B cell (primary cell): ENCODE results near the gene SPINDOC. TPM values are rescaled to one million over a fixed set of nuclear protein-coding genes. Genes with fewer than 3 reads are reported as not detected.
"Not testable (repeated sequence)": the region's sequence is repeated elsewhere in the genome, so short reads cannot be mapped to it uniquely, and the experiment has no call there.

Source experiments
- ATAC-seq: fragments of 200-7000 bp; cut with Tn5 transposase; one replicate; pipeline ENCODE4 v1.10.0; 2021; ENCODE audit warnings: low read depth, mild to moderate bottlenecking, moderate number of reproducible peaks, moderate library complexity
- CTCF ChIA-PET: fragments of 350-600 bp; sonication (Branson Sonifier 250); formaldehyde crosslinking; loops from one replicate; lab custom pipeline; 2021; ENCODE audit warnings: antibody characterized with exemption, inconsistent platforms; lab: Charles Lee
- POLR2A ChIA-PET: fragments of 350-600 bp; sonication (Branson Sonifier 250); formaldehyde crosslinking; loops from one replicate; lab custom pipeline; 2021; ENCODE audit warnings: antibody characterized with exemption; lab: Charles Lee
- DNase-seq: peaks from one replicate; pipeline ENCODE4 v3.0.0; 2013
- H2AFZ ChIP-seq: 2 replicates; pipeline ENCODE4 v1.6.1; 2012; ENCODE audit warnings: mild to moderate bottlenecking, low read depth, low read length; ENCODE audit not compliant: insufficient read depth, poor library complexity, severe bottlenecking
- H3K27ac ChIP-seq, 2 donors: 1 replicate in 1 of 2; 2 replicates in 1 of 2; pipeline ENCODE4 v1.5.1; 2012 to 2013; ENCODE audit warnings: low read length in 2 of 2, mild to moderate bottlenecking in 2 of 2, moderate library complexity in 1 of 2
- H3K27me3 ChIP-seq, 4 experiments: fragments of 200-600 bp in 1 of 4; sonication (generic) in 1 of 4; replicated peaks in 1 of 4; 1 replicate in 2 of 4; 2 replicates in 2 of 4; pipeline versions ENCODE4 v1.6.1 to v1.7.0; 2013 to 2016; ENCODE audit warnings: low read length in 3 of 4, mild to moderate bottlenecking in 2 of 4, mixed read lengths in 1 of 4, moderate library complexity in 1 of 4; ENCODE audit not compliant: insufficient read depth in 4 of 4, control insufficient read depth in 3 of 4; ENCODE audit errors: control extremely low read depth in 1 of 4
- H3K36me3 ChIP-seq, 2 experiments: replicated peaks in 1 of 2; 1 replicate in 1 of 2; 2 replicates in 1 of 2; pipeline versions ENCODE4 v1.6.1 to v1.7.1; 2013; ENCODE audit warnings: low read length in 1 of 2; ENCODE audit not compliant: insufficient read depth in 2 of 2, control insufficient read depth in 1 of 2; ENCODE audit errors: control extremely low read depth in 1 of 2, extremely low read depth in 1 of 2
- H3K4me1 ChIP-seq, 2 donors: fragments of 200-600 bp in 1 of 2; sonication (generic) in 1 of 2; 1 replicate in 1 of 2; 2 replicates in 1 of 2; pipeline versions ENCODE4 v1.5.1 to v1.6.1; 2013 to 2017; ENCODE audit warnings: low read length in 2 of 2; ENCODE audit not compliant: control insufficient read depth in 2 of 2, insufficient read depth in 2 of 2
- H3K4me2 ChIP-seq: replicated peaks from 2 replicates; pipeline ENCODE3; 2012; ENCODE audit warnings: mild to moderate bottlenecking, low read depth, low read length; ENCODE audit not compliant: poor library complexity, severe bottlenecking
- H3K4me3 ChIP-seq, 5 experiments: fragments of 200-600 bp in 1 of 5; sonication (generic) in 1 of 5; 1 replicate in 3 of 5; 2 replicates in 2 of 5; pipeline versions ENCODE4 v1.5.1 to v1.7.0; 2011 to 2016; ENCODE audit warnings: low read length in 4 of 5, mild to moderate bottlenecking in 4 of 5, low read depth in 2 of 5, control low read depth in 1 of 5, moderate library complexity in 1 of 5; ENCODE audit not compliant: insufficient read depth in 1 of 5; ENCODE audit errors: control extremely low read depth in 1 of 5, extremely low read depth in 1 of 5
- H3K79me2 ChIP-seq: fragments of 200-600 bp; sonication (generic); one replicate; pipeline ENCODE4 v1.6.0; 2016; ENCODE audit warnings: low read length; ENCODE audit not compliant: control insufficient read depth, insufficient read depth
- H3K9ac ChIP-seq: fragments of 200-600 bp; sonication (generic); 2 replicates; pipeline ENCODE4 v1.6.1; 2017; ENCODE audit warnings: mild to moderate bottlenecking, low read length, moderate library complexity
- H3K9me3 ChIP-seq, 3 donors: one replicate each; pipeline versions ENCODE4 v1.6.1 to v1.7.1; 2013; ENCODE audit warnings: low read length in 2 of 3; ENCODE audit not compliant: control insufficient read depth in 2 of 3, insufficient read depth in 1 of 3; ENCODE audit errors: control extremely low read depth in 1 of 3
- H4K20me1 ChIP-seq: 2 replicates; pipeline ENCODE4 v1.6.0; 2012; ENCODE audit warnings: mild to moderate bottlenecking, low read length; ENCODE audit not compliant: insufficient read depth, control insufficient read depth, poor library complexity, severe bottlenecking
- H3K27ac Mint-ChIP-seq: one replicate; pipeline ENCODE4 v1.8.0; 2021; ENCODE audit warnings: mixed read lengths
- H3K27me3 Mint-ChIP-seq: one replicate; pipeline ENCODE4 v1.8.0; 2021; ENCODE audit warnings: mixed read lengths
- H3K4me1 Mint-ChIP-seq: one replicate; pipeline ENCODE4 v1.8.0; 2021; ENCODE audit warnings: mixed read lengths
- H3K4me3 Mint-ChIP-seq: one replicate; pipeline ENCODE4 v1.8.0; 2021; ENCODE audit warnings: mixed read lengths
- H3K9me3 Mint-ChIP-seq: one replicate; pipeline ENCODE4 v1.8.0; 2022; ENCODE audit warnings: mixed read lengths; ENCODE audit not compliant: insufficient read depth
- EZH2 ChIP-seq: IDR thresholded peaks from 2 replicates; pipeline ENCODE4 v1.6.1; 2012; ENCODE audit warnings: borderline replicate concordance, low read depth, mild to moderate bottlenecking, moderate library complexity, low read length; ENCODE audit not compliant: insufficient read depth, poor library complexity, severe bottlenecking
- WGBS: methylation state at CpG from one replicate; pipeline ENCODE4 v1.1.5; 2013; ENCODE audit warnings: missing lambda C conversion rate; ENCODE audit not compliant: insufficient coverage; 5-methylcytosine and 5-hydroxymethylcytosine counted together
- intact Hi-C: fragments of 100-400 bp; cut with micrococcal nuclease; formaldehyde crosslinking; loops from one replicate; pipeline ENCODE4 v1.10.0; 2022
- polyA plus RNA-seq: library from polyadenylated mRNA; depleted of rRNA; stranded (reverse); fragments of >200 nt; gene quantifications from 2 replicates; pipeline ENCODE4 v1.2.3, GENCODE V29; 2012
- total RNA-seq, 2 donors: library from RNA; stranded (reverse); fragments of 120-200 nt in 1 of 2; gene quantifications; 1 replicate in 1 of 2; 2 replicates in 1 of 2; pipeline versions ENCODE4 v1.2.3 to v1.2.4, GENCODE V29; 2013 to 2022
- TF ChIP-seq, protein P1 (sequence below): fragments of 200-600 bp; IDR thresholded peaks from one replicate; pipeline ENCODE4 v1.8.0; 2022; ENCODE audit warnings: antibody characterized with exemption, mild to moderate bottlenecking

The SPINDOC gene
- total and polyA plus RNA-seq, 2 donors (not counting 1 experiment from before 2014, with no cell fraction given), result 10.5 to 23.9 TPM

DNA sequence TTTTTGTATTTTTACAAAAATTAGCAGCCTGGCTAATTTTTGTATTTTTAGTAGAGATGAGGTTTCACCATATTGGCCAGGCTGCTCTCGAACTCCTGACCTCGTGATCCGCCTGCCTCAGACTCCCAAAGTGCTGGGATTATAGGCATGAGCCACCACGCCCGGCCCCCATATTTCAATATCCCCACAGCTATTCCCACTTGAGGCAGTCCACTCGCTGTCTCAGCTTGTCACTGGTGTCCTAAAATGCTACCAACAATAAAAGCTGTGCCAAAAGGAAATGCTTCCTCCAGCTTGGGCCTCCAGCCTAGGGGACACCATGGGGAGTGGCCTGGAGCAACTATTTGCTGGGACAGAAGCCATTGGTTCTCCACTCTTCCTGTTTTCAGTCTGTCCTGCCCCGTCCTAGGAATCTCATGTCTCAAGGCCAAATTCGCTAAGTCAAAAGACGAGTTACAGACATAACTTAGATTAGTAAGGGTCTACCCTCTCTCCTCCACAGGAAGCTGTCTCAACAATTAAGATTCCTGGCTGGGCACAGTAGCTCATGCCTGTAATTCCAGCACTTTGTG is 7.3 kb upstream of the SPINDOC start:
- H3K27me3 Mint-ChIP-seq, result no peaks in the 10 kb centered on the region
- no peak overlapping the region for H3K27ac Mint-ChIP-seq
- no peak for ATAC-seq

DNA sequence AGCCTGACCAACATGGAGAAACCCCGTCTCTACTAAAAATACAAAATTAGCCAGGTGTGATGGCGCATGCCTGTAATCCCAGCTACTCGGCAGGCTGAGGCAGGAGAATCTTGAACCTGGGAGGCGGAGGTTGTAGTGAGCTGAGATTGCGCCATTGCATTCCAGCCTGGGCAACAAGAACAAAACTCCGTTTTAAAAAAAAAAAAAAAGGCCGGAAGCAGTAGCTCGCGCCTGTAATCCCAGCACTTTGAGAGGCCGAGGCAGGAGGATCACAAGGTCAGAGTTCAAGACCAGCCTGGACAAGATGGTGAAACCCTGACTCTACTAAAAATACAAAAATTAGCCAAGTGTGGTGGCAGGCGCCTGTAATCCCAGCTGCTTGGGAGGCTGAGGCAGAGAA is 2.9 kb upstream of the SPINDOC start:
- H3K4me1 ChIP-seq, result peaks cover 13 to 18% of the 10 kb centered on the region in 2 donors

More for the DNA sequence above, 7.3 kb upstream of the SPINDOC start:
- no peaks in the 10 kb centered on the region for H3K4me1 ChIP-seq
- intact Hi-C loops, result no loop called here
- CTCF ChIA-PET, result no interaction called here
- no peaks in the 10 kb centered on the region for H3K4me1 Mint-ChIP-seq
- no peaks in the 10 kb centered on the region for H3K36me3 ChIP-seq
- TF ChIP-seq EZH2, result no peak
- TF ChIP-seq, protein P1, sequence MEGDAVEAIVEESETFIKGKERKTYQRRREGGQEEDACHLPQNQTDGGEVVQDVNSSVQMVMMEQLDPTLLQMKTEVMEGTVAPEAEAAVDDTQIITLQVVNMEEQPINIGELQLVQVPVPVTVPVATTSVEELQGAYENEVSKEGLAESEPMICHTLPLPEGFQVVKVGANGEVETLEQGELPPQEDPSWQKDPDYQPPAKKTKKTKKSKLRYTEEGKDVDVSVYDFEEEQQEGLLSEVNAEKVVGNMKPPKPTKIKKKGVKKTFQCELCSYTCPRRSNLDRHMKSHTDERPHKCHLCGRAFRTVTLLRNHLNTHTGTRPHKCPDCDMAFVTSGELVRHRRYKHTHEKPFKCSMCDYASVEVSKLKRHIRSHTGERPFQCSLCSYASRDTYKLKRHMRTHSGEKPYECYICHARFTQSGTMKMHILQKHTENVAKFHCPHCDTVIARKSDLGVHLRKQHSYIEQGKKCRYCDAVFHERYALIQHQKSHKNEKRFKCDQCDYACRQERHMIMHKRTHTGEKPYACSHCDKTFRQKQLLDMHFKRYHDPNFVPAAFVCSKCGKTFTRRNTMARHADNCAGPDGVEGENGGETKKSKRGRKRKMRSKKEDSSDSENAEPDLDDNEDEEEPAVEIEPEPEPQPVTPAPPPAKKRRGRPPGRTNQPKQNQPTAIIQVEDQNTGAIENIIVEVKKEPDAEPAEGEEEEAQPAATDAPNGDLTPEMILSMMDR, result no peak
- H3K9ac ChIP-seq, result no peak overlapping the region
- no peak overlapping the region for H3K4me2 ChIP-seq
- no peak overlapping the region for H3K4me3 Mint-ChIP-seq
- no peak overlapping the region for H3K27ac ChIP-seq
- no peaks in the 10 kb centered on the region for H3K27me3 ChIP-seq
- H3K9me3 ChIP-seq, result no peaks in the 10 kb centered on the region
- 98% methylated on average over 8 of the region's 9 CpGs for WGBS
- POLR2A ChIA-PET, result interaction anchor here (0.6 kb wide), 1 partner anchor 52 kb away, joined by 3 read pairs; no protein-coding TSS in a partner anchor
- no peaks in the 10 kb centered on the region for H4K20me1 ChIP-seq
- H3K79me2 ChIP-seq, result no peaks in the 10 kb centered on the region
- no peak overlapping the region for H2AFZ ChIP-seq
- no peak overlapping the region for H3K4me3 ChIP-seq
- no peaks in the 10 kb centered on the region for H3K9me3 Mint-ChIP-seq
- no peak for DNase-seq

More for the DNA sequence above, 2.9 kb upstream of the SPINDOC start:
- WGBS, result 99% methylated on average over 5 of the region's 11 CpGs
- H3K9me3 Mint-ChIP-seq, ATAC-seq, H3K27ac ChIP-seq, H3K27me3 Mint-ChIP-seq, H3K79me2 ChIP-seq, H4K20me1 ChIP-seq, H3K9me3 ChIP-seq, H3K4me2 ChIP-seq, H3K27me3 ChIP-seq, H3K9ac ChIP-seq, intact Hi-C loops, H3K27ac Mint-ChIP-seq, H3K36me3 ChIP-seq, H2AFZ ChIP-seq, H3K4me3 Mint-ChIP-seq, H3K4me3 ChIP-seq, DNase-seq: not testable (repeated sequence)
- CTCF ChIA-PET, result interaction anchor here (0.6 to 1.8 kb wide), 2 partner anchors 26 to 135 kb away, joined by 3 to 6 read pairs; no protein-coding TSS in a partner anchor
- peaks cover 19% of the 10 kb centered on the region for H3K4me1 Mint-ChIP-seq
- POLR2A ChIA-PET, result interaction anchor here (0.7 kb wide), 1 partner anchor 42 kb away, joined by 3 read pairs; the partner anchor contains the start of gene ZFTA
